Eye (tissue), 1 donor: ENCODE results near the gene XRCC4.
"Not testable (repeated sequence)": the region's sequence is repeated elsewhere in the genome, so short reads cannot be mapped to it uniquely, and the experiment has no call there.

Experiments
- DNase-seq: peaks from one replicate; pipeline ENCODE4 v3.0.0-alpha.2; 2015

XRCC4 gene

DNA sequence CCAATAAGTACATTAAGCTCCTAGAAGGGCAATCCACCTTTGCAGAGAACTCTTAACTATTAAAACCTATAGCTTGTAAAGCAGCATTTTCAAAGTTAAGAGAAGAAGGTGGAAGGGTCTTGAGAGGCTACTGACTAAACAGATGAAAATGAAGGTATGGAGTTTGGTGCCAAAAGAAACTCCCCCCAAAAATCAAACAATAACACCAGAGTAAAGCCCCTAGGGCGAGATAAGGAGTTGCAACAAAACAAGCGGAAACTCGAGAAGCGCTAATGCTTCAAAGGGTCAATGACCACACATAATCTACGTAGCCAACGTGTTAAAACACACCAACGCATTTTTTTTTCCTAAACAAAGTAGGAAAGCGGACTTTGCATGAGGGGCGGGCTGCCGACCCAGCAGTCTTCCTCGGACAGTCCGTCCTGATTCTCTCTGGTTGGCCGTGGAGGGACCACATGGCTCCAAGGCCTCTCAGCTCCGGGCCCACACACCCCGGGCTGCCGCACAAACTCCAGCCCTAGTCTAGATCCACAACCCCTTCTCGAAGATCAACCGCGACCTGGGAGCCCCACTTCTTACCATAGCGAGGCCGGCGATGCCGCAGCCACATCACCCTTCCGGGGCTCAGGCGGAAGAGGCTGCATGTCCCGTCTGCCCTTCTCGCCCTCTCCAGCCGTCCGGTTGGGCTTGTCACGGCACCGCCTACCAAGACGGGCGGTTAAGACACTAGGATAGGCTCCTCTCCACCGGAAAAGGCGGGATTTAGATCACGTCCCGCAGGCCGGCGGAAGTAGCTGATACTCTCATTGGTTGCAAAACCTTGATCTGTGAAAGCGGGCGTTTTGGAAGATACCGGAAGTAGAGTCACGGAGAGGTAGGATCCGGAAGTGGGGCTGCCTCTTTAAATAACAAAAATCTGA, at the start of gene XRCC4, which contains the start of gene TMEM167A:
TSS of gene XRCC4 (plus strand) at position 806 of the 920 bp plus-strand sequence. CDS start 27,373 bp downstream, outside the sequence.
TSS of gene TMEM167A (minus strand) at position 653 of the 920 bp plus-strand sequence. CDS start at position 582, 71 bp downstream.
- DNase-seq, result peak; percentile 98

DNA sequence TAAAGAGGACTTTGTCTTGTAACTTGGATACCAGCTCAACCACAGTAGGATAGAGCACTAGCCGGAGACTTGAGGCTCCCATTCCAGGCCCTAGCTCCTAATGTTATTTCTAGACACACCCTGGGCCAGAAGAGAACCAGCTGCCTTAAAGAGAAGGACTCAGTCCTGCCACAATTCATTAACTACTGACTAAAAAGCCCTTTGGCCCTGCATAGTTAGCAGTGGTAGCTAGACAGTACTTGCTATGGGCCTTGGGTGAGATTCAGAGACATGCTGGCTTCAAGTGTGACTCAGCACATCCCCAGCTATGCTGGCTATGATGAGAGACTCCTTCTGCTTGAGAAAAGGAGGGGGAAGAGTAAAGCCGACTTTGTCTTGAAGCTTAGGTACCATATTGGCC, 47.4 kb upstream of the XRCC4 start:
- DNase-seq, result no peak

DNA sequence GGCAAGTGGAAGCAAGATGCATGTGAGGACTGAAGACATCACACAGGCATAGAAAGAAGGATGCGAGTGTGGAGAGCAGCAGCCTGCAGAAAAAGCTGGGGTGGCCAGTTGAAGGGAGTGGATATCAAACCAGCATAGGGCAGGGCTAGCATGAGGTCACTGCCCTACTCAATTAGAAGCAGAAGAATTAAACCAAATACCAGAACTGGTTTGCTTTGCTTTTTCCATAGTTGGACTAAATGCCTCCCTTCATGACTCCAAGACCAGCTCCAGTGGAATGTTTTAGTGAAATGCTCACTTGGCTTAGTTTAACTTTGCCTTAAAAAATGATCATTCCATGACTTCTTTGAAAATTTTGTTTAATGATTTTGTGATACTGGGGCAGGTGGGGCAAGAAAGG, 46.0 kb upstream of the XRCC4 start:
- no peak for DNase-seq

DNA sequence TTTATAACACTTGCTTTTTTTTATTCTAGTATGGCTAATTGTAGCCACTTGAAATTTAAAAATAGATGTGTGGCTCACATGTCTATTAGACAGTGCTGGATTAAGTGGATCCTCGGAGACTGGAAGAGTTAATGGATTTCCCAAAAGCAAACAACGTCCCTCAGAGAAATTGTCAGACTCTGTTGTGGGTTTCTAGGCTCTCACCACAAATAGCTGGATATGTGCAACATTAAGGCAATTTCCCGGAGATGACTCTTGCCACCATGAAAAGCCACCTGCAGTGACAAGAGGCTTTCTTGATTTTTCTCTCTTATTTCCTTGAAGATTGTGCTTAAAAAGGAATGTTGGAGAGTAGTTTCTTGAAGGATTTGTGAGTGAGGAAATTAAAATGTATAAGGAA, 43.3 kb upstream of the XRCC4 start:
- DNase-seq, result no peak

DNA sequence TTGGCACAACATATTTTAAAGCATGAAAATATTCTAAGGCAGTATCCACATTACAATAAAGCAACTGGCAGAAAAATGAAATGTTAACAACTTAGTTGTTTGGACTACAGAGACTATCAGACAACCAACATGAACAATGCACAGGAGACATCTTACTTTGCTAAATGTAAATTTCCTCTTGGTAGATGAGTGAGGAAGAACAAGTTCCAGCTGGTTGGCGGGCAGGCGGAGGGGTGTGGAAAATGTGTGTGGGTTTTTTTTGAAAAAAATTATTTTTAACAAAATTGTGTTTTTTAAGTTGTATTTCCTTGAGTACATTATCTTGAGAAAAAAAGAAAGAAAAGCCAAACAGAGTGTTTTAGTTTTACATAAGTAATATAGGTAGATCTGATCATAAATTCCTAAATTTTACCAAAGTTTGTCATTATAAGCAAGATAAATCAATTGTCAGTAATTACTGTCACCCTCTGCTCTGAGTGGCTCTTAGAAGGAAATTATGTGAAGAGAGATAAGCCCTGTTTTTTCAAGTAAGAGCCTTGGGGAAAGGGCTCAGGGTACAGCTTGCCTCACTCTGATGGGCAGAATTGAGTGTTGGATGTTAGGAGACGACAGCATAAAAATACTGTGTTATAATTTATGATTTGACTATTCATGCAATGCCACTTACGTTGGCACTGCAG, 42.7 kb upstream of the XRCC4 start:
- DNase-seq, result no peak

DNA sequence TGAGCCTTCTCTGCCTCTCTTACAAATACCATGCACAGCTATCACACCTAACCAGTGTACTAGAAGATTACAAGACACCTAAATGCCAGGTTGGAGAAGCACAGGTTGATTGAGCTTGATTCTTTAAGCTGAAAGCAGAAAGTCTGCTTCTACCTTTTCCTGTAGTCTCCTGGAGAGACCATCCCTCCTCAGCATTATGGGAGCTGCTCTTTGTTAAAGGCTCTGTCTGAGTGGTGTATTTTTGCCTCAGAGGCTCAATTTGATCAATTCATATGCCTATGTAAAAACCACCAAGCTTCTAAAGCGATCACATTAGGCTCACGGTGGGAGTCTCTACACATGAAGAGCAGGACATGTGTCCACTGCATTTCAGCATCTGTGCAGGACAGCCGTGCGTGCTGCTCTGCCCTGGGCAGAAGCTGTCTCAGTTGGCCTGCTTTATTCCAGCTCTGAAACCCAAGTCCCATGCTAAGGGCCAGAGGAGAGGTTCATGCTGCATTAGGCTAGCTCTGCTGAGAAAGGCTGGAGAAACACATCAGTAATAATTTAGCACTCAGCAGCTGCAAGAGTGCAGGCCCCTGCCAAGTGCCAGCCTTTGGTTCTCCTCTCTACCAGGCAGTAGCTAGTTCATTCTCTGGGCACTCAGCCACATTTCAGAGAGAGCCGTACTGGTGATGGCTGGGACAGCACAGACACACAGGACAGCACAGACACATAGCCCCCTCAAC, 41.8 kb upstream of the XRCC4 start:
- DNase-seq, result peak; percentile 69

DNA sequence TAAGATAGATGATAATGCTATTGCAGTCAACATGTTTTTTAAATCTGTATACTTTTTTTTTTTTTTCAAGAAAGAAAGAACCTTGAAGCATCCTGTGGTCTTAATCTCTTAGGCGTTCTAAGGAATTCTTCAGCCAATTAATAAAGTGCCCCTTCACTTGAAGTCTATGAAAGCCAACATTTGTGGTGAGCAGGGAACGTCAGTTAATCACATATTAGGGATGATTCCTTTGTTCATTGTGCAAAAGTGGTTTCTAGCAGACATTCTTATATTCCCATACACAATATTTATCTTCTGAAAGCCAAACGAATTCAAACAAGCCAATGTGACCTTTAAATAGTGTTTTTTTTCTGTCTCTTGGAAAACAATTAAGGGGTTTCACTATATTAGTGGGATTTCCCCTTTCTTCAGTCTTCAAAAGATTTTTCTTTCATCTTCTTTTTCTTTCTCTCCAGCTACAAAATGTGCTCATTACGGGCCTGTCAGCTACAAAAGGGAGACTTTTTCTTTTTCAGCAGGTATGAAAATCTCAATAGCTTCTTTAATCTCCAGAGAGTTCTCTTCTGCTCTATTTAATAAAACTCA, 40.3 kb upstream of the XRCC4 start:
- DNase-seq, result peak; percentile 26

DNA sequence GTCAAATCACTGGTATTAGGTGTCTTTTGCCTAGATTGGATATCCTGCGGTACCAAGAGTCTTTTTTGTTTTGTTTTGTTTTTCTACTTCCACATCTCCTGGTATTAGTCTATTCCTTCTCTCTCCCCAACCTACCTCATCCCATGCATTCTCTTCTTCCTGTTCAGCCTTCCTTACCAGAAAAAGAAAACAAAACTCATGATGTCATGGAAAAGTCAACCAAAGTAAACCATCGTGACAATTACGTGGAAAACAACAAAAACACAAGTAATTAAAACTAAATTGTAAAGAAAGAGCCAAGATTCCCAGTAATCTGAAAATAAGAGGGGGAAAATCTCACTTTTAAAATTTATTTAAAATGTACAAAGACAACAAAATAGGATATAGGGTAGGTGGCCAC, 38.4 kb upstream of the XRCC4 start:
- no peak for DNase-seq

DNA sequence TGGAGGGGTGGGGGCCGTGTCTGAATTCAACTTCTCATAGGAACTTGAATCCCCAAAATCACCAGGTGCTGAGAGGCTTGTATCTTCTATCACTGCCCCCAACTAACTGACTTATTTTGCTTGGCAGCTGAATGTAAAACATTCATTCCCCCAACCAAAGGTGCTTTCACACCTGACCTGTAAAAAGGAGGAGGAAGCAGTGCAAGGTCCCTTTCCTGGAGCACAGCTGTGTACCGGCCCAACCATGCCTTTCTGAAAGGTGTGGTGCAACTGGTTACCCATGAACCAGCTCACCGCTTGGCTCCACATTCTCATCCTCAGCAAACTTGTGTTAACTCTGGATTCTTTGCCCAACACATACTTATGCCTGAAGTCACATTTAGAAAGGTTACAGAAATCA, 34.8 kb upstream of the XRCC4 start:
- no peak for DNase-seq

DNA sequence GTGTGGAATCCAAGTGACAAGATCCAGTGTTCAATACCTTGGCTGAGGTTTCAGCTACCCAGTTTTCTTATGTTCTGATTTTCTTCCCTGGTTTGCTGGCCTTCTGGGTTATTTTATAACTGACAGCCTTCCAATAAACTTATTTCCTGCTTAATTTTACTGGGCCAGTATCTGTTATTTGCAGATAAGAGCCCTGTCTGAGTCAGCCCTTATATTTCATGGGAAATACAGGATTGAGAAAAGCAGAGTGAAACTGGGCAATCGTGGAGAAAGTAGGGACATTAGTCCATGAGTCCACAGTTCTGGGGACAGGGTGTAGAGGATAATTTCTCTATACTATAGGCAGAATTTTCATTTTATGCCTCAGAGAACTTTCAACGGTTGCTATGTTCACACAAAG, 32.4 kb upstream of the XRCC4 start:
- no peak for DNase-seq

DNA sequence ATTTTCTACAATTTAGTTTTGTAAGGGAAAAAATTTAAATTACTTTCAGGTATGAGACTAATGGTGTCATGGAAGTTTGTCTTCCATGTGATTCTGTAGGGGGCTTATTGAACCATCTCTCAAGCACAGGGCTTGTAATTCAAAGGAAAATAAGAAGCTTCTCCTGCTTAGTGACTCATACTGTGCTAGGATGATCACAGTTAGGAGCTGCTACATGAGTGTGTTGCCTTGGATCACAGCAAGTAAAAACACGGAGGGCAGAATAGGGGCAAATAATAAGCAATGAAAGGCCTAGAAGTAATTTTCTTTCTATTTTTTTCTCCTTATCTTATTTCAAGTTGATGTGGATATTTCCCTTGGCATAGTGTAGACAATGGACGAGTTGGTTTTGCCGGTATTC, 29.1 kb upstream of the XRCC4 start:
- no peak for DNase-seq

DNA sequence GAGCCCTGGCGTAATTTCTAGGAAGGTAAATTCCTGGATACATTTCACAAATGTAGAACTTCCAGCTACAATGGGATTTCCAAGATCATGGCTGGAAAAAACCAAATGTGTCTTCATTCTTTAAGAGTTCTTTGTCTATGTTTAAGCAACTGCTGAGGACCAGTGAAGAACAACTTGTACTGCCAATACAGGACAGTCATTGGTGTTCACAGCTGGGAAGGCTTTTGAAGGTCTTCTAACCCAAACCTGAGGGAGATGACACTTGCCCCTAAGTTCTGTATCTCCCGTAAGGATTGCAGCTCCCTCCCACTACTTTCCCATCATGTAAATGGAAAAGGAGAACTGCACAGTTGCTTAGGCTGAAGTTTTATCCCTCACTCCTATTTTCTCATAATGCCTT, 28.5 kb upstream of the XRCC4 start:
- no peak for DNase-seq

DNA sequence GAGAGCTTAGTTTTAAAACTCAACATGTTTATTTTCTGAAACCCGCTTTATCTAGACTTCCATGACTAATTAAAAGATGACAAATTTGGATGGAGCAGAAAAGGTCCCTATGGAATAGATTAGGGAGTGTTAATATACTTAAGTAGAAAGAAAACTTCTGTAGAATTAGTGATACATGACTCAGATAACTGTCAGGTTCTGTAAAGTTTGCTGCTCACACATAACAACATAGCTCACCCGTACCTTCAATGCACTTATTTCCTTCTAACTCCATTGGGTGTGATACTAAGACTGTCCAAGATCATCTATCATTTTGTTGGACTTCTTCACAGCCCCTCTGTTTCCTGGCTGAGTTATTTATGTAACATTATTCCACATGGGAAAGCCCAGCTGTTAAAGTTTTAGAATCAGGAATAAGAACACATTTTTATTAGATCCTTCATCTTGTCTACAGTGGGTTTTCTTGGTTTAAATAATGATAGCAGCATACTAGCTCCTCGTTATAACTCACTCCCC, 27.9 kb upstream of the XRCC4 start:
- no peak for DNase-seq

DNA sequence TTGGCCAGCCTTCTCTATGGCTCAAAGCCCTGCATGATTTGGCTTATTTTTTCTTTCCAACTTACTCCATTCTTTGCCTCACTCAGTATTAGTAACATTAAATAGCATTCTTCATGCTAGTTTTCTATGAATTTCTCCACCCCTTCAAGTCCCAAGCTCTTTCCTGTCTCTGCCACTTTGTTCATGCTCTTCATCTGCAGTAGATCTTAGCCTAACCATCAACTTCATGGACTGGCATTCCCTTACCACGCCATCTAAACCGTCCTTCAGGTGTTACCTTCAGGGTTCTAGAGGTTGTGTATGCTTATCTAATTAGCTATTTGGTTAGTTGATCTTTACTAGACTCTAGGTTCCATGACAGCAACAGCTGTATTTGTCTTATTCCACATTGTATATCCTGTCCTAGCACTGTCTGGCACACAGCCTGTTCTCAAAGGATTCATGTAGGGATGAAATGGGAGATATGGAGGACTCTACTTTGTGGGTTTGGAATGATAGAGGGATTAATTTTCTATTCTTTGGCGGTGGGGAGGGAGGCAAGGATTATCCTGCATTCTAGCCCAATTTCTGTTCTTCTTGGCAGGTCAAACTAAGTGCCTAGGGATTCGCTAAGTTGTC, 26.5 kb upstream of the XRCC4 start:
- DNase-seq, result no peak

DNA sequence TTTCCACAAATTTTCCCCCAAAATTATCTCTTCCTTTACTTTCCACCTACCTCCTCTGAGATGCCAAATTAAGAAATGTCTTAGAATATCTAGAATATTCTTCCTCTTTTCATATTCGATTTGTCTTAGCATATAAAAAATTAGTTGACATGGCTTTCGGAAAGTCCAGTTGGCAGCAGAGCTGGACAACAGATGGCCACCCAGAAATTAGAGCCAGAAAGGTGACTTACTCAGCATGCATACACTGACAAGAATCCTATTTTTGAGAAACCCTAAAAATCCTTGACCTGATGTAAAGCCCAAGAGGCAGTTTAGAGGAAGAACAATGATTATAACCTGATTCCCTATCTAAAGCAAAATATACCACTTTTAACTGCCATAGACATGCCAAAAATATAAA, 22.2 kb upstream of the XRCC4 start:
- DNase-seq, result no peak

DNA sequence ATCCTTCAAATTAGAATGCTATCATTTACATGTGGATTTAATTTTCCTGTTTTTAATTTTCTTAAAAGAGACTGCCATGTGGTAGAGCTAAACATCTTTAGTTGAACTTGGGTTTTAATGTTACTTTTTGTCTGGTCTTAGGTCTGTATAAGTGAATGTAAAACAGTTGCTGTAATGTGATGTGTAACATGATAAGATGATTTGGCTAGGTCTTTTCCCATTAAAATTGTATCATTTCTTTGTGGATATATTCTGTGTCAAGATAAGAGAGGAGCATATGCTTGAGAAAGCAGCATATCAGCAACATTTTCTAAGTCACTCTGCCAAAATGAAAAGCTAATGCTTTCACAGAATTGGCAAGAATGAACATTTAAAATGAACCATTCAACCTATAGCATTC, 18.6 kb upstream of the XRCC4 start:
- DNase-seq, result peak; percentile 28

DNA sequence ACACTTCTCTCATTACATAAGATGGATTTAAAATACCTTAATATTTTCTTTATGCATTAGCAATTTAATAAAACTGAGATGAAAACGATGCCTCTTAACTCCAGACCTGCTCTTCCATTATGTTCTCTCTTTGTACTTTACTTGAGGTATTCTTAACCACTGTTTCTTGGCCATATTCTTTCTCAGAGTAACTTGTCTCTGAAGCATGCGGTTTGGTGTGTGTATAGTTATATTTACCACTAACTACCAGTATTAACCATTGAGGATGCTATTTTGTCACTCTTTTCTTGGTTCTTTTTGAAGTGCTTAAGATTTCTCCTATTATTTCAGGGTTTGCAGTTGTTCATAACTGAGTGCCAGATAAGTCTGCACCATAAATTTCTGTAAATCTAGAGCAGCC, 18.0 kb upstream of the XRCC4 start:
- no peak for DNase-seq

DNA sequence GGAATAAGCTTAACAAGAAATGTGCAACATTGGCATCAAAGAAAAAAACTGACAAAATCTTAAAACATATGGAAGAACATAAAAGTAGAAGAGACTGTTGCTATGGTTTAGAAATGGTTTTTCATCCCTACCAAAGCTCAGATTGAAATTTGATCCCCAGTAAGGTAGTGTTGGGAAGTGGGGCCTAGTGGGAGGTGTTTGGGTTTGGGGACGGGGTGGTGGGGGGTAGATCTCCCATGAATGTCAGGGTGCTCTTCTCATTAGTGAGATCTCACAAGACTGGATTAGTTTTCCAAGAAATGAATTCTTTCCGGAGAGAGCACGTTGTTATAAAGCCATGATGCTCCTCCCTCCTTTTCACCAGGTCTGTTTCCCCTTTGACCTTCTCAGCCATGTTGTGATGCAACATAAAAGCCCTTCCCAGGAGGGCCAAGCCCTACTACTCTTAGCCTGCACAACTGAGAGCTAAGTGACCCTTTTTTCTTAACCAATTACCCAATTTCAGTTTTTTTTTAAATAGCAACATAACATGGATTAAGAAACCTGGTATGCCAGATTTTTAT, 10.7 kb upstream of the XRCC4 start:
- DNase-seq, result no peak

DNA sequence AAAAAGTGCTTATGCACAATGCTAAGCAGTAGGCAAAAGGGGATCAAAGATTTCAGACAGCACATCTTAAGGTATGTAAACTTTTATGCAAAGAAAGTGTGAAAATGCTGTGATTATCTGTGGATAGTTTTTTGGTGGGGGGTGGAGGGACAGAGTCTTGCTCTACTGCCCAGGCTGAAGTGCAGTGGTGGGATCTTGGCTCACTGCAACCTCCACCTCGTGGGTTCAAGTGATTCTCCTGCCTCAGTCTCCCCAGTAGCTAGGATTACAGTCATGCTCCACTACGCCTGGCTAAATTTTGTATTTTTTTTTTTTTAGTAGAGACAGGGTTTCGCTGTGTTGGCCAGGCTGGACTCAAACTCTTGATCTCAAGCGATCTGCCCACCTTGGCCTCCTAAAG, 10.0 kb upstream of the XRCC4 start:
- not testable (repeated sequence) for DNase-seq

DNA sequence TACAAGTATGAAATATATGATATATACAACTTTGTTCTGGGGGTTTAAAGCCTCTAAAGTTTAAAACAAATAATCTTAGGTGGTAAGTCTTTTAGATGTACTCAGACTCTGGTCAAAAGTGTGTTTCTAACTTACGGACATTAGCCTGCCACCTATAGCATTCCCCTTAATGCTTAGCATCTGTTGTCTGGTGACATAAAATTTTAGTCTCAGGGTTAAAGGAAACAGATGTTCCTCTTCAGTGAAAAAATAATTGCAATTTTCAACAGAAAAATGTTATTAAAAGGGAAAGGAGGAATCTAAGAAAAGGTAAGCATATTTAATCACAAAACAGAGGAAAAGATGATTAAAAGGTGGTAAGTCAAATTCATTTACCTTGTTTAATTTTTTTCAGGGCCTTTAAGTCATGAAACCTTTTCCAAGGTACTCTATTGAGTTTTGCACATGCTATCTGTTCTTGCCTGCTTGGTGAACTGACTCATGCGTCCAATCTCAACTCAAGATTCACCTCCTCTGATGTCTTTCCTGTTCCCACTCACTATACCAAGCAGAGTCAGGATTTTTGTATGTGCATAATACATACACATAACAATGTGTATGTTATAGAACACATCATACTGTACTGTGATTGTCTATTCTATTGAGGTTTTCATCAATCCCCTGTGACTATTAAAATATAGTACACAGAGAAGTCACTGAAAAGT, 8.1 kb upstream of the XRCC4 start:
- no peak for DNase-seq
